GM19438 (cell line): ENCODE measurements around the gene C10orf71.

ENCODE experiments used
- ATAC-seq: cut with Tn5 transposase; IDR thresholded peaks from one replicate; pipeline ENCODE4 v1.9.1; 2021; ENCODE audit warnings: low read depth; ENCODE audit not compliant: unreplicated experiment

Gene C10orf71

GRCh38 chr10:49331431-49331830 lies 32.5 kb downstream of the C10orf71 start:
- ATAC-seq = no peak

- ATAC-seq = no peak
These were observed 33.4 kb downstream of the C10orf71 start for GRCh38 chr10:49332333-49332732.

- no peak for ATAC-seq
These were observed 33.8 kb downstream of the C10orf71 start for GRCh38 chr10:49332768-49333167.

- ATAC-seq = no peak
These were observed 34.2 kb downstream of the C10orf71 start for GRCh38 chr10:49333192-49333591.

GRCh38 chr10:49334964-49335363 lies 36.0 kb downstream of the C10orf71 start:
- ATAC-seq = no peak

- no peak for ATAC-seq
These were observed 36.5 kb downstream of the C10orf71 start for GRCh38 chr10:49335364-49335972.

- no peak for ATAC-seq
These were observed 39.6 kb downstream of the C10orf71 start for GRCh38 chr10:49338604-49339003.

GRCh38 chr10:49344840-49345239 lies 45.9 kb downstream of the C10orf71 start:
- no peak for ATAC-seq

- ATAC-seq = no peak
These were observed 48.4 kb downstream of the C10orf71 start for GRCh38 chr10:49347342-49347741.

- no peak for ATAC-seq
These were observed 48.9 kb downstream of the C10orf71 start for GRCh38 chr10:49347827-49348226.

- ATAC-seq = no peak
These were observed 49.6 kb downstream of the C10orf71 start for GRCh38 chr10:49348593-49348992.

GRCh38 chr10:49349390-49349789 lies 50.4 kb downstream of the C10orf71 start:
- no peak for ATAC-seq

- ATAC-seq = no peak
These were observed 51.2 kb downstream of the C10orf71 start for GRCh38 chr10:49350138-49350537.

GRCh38 chr10:49350846-49351532 lies 52.0 kb downstream of the C10orf71 start:
- ATAC-seq = no peak

- no peak for ATAC-seq
These were observed 52.7 kb downstream of the C10orf71 start for GRCh38 chr10:49351669-49352068.

GRCh38 chr10:49352323-49352722 lies 53.4 kb downstream of the C10orf71 start:
- no peak for ATAC-seq

- no peak for ATAC-seq
These were observed 54.3 kb downstream of the C10orf71 start for GRCh38 chr10:49353026-49353894.

- no peak for ATAC-seq
These were observed 55.1 kb downstream of the C10orf71 start for GRCh38 chr10:49353895-49354566.

GRCh38 chr10:49354593-49354992 lies 55.6 kb downstream of the C10orf71 start:
- no peak for ATAC-seq

GRCh38 chr10:49355221-49355620 lies 56.3 kb downstream of the C10orf71 start:
- no peak for ATAC-seq

- ATAC-seq = no peak
These were observed 57.2 kb downstream of the C10orf71 start for GRCh38 chr10:49356181-49356580.
